LNCaP clone FGC (cell line): ENCODE results near the gene TRANK1.
"Not testable (repeated sequence)": the region's sequence is repeated elsewhere in the genome, so short reads cannot be mapped to it uniquely, and the experiment has no call there.

Source experiments
- DNase-seq: peaks from one replicate; pipeline ENCODE4 v3.0.0-alpha.2; 2011; ENCODE audit warnings: low read depth
- H3K4me3 ChIP-seq: 2 replicates; pipeline ENCODE4 v1.5.1; 2011; ENCODE audit warnings: mild to moderate bottlenecking, low read depth, low read length, control low read depth
- CTCF ChIP-seq: IDR thresholded peaks from 2 replicates; pipeline ENCODE4 v1.5.1; 2012; ENCODE audit warnings: mild to moderate bottlenecking; ENCODE audit not compliant: control insufficient read depth, insufficient read depth; ENCODE audit errors: extremely low read depth

TRANK1 gene

GRCh38 chr3:36906504-36907149 lies 38.2 kb downstream of the TRANK1 start:
- no peak for DNase-seq
- H3K4me3 ChIP-seq = no peak overlapping the region
- TF ChIP-seq CTCF = no peak

- H3K4me3 ChIP-seq = no peak overlapping the region
- no peak for TF ChIP-seq CTCF
- no peak for DNase-seq
These were observed 39.3 kb downstream of the TRANK1 start for GRCh38 chr3:36905545-36905944.

GRCh38 chr3:36904641-36905040 lies 40.2 kb downstream of the TRANK1 start:
- peak; percentile 57 for TF ChIP-seq CTCF
- no peak for DNase-seq
- H3K4me3 ChIP-seq = no peak overlapping the region

- DNase-seq, H3K4me3 ChIP-seq: not testable (repeated sequence)
These were observed 40.8 kb downstream of the TRANK1 start for GRCh38 chr3:36904065-36904464.

GRCh38 chr3:36903119-36903882 lies 41.6 kb downstream of the TRANK1 start:
- DNase-seq = no peak
- no peak overlapping the region for H3K4me3 ChIP-seq
- no peak for TF ChIP-seq CTCF

GRCh38 chr3:36901588-36901987 lies 43.3 kb downstream of the TRANK1 start:
- DNase-seq = no peak
- H3K4me3 ChIP-seq = no peak overlapping the region
- TF ChIP-seq CTCF = no peak

GRCh38 chr3:36900474-36901443 lies 44.1 kb downstream of the TRANK1 start:
- no peak overlapping the region for H3K4me3 ChIP-seq
- DNase-seq = no peak
- TF ChIP-seq CTCF = no peak
